ENCODE results near the gene TAF7.

- no peak for TF ChIP-seq SETDB1 (IDR thresholded peaks at IDR 0.05; ENCODE audit: insufficient read length, low read length)
- TF ChIP-seq ZBTB17 (tag by site-specific recombination; IDR thresholded peaks at IDR 0.05), result no peak
- TF ChIP-seq, protein P1, sequence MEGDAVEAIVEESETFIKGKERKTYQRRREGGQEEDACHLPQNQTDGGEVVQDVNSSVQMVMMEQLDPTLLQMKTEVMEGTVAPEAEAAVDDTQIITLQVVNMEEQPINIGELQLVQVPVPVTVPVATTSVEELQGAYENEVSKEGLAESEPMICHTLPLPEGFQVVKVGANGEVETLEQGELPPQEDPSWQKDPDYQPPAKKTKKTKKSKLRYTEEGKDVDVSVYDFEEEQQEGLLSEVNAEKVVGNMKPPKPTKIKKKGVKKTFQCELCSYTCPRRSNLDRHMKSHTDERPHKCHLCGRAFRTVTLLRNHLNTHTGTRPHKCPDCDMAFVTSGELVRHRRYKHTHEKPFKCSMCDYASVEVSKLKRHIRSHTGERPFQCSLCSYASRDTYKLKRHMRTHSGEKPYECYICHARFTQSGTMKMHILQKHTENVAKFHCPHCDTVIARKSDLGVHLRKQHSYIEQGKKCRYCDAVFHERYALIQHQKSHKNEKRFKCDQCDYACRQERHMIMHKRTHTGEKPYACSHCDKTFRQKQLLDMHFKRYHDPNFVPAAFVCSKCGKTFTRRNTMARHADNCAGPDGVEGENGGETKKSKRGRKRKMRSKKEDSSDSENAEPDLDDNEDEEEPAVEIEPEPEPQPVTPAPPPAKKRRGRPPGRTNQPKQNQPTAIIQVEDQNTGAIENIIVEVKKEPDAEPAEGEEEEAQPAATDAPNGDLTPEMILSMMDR (tag by site-specific recombination; IDR thresholded peaks at IDR 0.05), result no peak
- no peak for TF ChIP-seq TCF7L2 (IDR thresholded peaks at IDR 0.05; ENCODE audit: borderline replicate concordance, low read depth, low read length)
Measured at GRCh38 chr5:141319202-141319601, 1.4 kb downstream of the TAF7 start.
